RWPE1 (cell line): ENCODE measurements around the gene IL9R.
"Not testable (repeated sequence)": the region's sequence is repeated elsewhere in the genome, so short reads cannot be mapped to it uniquely, and the experiment has no call there.

ENCODE experiments used
- CTCF ChIA-PET: fragments of 350-600 bp; sonication (Branson Sonifier 250); formaldehyde crosslinking; extraction: SDS; loops from one replicate; lab custom pipeline; 2021; lab: Yijun Ruan, JAX
- POLR2A ChIA-PET: fragments of 400-600 bp; formaldehyde crosslinking; extraction: SDS; loops from one replicate; lab custom pipeline; 2020; ENCODE audit warnings: antibody characterized with exemption; ENCODE audit not compliant: low non-redundant PET; lab: Yijun Ruan, JAX
- DNase-seq: peaks from one replicate; pipeline ENCODE4 v3.0.0; 2012; ENCODE audit warnings: low spot score
- H3K27ac ChIP-seq: fragments of 450-650 bp; 2 replicates; pipeline ENCODE4 v1.5.1; 2017
- TF ChIP-seq, protein P1 (sequence below): fragments of 450-650 bp; conservative IDR thresholded peaks from 2 replicates; pipeline ENCODE4 v1.5.1; 2017; ENCODE audit warnings: low read depth, mild to moderate bottlenecking

Gene IL9R

DNA sequence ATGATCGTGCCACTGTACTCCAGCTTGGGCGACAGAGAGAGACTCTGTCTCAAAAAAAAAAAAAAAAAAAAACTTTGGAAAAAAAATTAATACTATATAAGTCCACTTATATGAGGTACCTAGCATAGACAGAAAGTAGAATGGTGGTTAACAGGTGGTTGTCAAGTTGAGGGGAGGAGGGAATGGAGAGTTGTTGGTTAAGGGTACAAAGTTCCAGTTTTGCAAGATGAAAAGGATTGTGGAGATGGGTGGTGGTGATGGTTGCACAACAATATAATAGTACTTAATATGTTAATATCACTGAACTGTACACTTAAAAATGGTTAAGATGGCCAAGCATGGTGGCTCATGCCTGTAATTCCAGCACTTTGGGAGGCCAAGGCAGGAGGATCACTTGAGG lies 4.1 kb upstream of the IL9R start:
- no peak for DNase-seq
- CTCF ChIA-PET = no interaction called here
- TF ChIP-seq, protein P1, sequence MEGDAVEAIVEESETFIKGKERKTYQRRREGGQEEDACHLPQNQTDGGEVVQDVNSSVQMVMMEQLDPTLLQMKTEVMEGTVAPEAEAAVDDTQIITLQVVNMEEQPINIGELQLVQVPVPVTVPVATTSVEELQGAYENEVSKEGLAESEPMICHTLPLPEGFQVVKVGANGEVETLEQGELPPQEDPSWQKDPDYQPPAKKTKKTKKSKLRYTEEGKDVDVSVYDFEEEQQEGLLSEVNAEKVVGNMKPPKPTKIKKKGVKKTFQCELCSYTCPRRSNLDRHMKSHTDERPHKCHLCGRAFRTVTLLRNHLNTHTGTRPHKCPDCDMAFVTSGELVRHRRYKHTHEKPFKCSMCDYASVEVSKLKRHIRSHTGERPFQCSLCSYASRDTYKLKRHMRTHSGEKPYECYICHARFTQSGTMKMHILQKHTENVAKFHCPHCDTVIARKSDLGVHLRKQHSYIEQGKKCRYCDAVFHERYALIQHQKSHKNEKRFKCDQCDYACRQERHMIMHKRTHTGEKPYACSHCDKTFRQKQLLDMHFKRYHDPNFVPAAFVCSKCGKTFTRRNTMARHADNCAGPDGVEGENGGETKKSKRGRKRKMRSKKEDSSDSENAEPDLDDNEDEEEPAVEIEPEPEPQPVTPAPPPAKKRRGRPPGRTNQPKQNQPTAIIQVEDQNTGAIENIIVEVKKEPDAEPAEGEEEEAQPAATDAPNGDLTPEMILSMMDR = no peak
- H3K27ac ChIP-seq = no peak overlapping the region
- POLR2A ChIA-PET = no interaction called here

DNA sequence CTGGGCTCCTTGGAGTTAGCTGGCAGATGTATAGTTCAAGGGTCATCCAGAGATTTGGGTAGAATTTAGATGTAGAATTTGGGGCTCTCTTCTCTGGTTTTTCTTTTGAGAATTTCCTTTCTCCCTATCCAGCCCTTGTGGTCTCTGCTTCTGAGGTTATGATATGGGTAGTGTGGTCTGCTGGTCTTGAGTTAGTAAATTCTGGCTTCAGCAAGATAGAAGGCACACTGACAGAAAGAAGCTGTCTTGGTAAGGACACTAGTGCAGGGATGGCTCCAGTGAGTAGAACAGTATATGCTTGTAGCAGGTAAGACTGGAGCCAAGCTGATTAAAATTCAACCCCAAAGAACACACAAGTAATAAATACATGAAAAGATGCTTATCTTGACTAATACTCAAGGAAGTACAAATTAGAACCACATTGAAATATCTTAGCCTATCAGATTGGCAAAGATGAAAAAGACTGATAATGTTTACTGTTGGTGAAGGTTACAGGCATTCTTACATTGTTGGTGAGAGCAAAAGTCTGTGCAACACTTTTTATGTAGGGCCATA lies 2.1 kb upstream of the IL9R start:
- DNase-seq = no peak
- ChIA-PET CTCF (no interaction called here), POLR2A (no interaction called here)
- H3K27ac ChIP-seq = no peak overlapping the region
- TF ChIP-seq, protein P1 = no peak

DNA sequence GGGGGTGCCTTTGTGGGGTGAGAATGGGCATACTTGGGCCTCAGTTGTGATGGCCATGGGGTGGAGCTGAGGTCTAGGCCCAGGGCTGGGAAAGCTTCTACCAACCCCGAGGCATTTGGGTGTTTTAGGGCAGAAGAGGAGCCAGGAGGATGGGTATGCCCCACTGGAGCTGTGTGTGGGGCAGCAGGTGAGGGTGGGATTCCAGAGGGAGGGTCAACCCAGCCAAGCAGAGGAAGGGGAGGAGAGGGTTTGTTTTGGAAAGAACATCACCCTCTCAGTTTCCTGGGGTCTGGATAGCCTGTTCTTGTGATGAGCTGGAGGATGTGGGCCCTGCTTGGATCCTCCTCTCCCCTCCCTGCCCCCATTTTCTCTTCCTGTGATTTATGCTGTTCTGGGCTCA lies 620 bp downstream of the IL9R start:
- ChIA-PET CTCF (no interaction called here), POLR2A (no interaction called here)
- no peak for DNase-seq
- TF ChIP-seq, protein P1 = no peak
- no peak overlapping the region for H3K27ac ChIP-seq

DNA sequence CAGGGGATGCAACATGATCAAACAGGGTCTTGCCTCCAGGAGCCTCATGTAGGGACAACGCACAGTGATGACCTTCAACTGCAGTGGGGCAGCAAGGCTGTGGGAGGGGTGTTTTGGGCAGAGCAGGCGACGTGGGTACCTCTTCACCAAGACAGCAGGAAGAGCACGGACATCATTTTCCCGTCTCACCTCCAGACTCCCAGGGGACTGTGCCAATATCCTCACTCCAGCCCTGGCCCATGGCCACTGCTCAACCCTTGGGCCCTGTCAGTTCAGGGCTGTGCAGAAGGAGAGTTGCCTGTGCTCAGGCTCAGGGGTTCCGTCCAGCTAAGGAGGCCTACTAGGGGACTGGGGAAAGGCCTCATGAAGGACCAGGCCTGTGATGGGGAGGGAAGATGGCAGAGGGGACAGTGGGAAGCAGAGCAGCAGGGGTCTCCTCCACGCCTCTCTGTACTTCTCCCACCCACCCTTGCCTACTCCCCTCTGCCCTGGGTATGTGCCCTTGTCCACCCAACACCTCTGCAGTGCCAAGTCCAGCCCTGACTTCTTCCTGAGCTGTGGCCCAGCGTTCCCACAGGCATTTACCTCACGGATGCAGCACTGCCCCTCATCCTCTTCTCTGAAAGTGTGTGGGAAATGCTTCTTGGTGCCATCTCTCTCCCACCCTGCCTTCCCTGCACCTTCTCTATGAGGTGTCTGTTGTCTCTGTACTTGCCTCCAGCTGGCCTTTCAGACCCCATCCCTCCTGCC lies 1.4 kb downstream of the IL9R start:
- DNase-seq = no peak
- ChIA-PET CTCF (no interaction called here), POLR2A (no interaction called here)
- H3K27ac ChIP-seq = no peak overlapping the region
- TF ChIP-seq, protein P1 = no peak

DNA sequence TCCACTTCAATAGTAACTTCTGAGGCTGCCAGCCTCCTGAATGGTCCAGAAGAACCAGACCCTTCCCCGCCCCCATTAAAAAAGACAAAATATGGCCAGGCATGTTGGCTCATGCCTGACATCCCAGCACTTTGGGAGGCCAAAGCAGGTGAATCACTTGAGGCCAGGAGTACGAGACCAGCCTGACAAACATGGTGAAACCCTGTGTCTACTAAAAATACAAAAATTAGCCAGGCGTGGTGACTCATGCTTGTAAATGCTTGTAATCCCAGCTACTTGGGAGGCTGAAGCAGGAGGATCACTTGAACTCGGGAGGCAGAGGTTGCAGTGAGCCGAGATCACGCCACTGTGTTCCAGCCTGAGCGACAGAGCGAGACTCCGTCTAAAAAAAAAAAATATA lies 2.3 kb downstream of the IL9R start:
- POLR2A ChIA-PET, DNase-seq, H3K27ac ChIP-seq, CTCF ChIA-PET: not testable (repeated sequence)

DNA sequence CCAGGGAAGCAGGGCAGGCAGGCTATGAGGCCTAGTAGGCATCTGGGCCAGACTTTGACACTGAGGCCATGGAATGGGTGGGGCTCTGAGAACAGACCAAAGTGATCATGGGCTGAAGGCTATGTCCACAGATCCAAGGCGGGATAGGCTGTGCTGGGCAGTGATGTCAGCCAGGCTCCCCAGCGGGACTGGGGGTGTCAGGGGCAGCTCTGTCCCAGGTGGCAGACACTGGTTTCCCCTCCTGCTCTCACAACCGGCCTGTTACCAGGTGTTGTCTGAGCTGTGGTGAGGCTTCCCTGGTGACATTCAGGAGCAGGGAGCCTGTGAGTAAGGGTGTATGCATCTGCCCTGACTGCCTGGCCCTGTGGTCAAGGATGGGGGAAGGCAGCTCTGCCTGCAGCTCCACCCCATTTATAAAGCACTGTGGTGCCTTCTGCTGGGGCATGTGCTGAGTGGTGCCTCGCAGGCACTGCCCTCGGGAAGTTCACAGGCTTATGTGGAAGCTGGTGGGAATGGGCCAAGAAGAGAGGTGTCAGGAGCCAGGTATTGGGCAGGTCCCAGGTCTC lies 2.9 kb downstream of the IL9R start:
- ChIA-PET POLR2A (no interaction called here), CTCF (no interaction called here)
- TF ChIP-seq, protein P1 = no peak
- no peak overlapping the region for H3K27ac ChIP-seq
- no peak for DNase-seq
